ENCODE data around the gene OPCML.
A peak's percentile ranks its signal among the peaks of the same experiment; 100 is the strongest.

The OPCML gene

GRCh38 chr11:133224271-133224670 is 308.0 kb downstream of the OPCML start:
- DNase-seq, result no peak

- peak; percentile 25 for DNase-seq
Observed at GRCh38 chr11:133222425-133223330, 309.6 kb downstream of the OPCML start.

- no peak for DNase-seq
Observed at GRCh38 chr11:133219543-133219942, 312.8 kb downstream of the OPCML start.

GRCh38 chr11:133216813-133217212 is 315.5 kb downstream of the OPCML start:
- no peak for DNase-seq

GRCh38 chr11:133215596-133216230 is 316.6 kb downstream of the OPCML start:
- DNase-seq, result no peak

GRCh38 chr11:133214646-133215045 is 317.7 kb downstream of the OPCML start:
- DNase-seq, result no peak

- no peak for DNase-seq
Observed at GRCh38 chr11:133212201-133212600, 320.1 kb downstream of the OPCML start.

- DNase-seq, result no peak
Observed at GRCh38 chr11:133207995-133208394, 324.3 kb downstream of the OPCML start.

GRCh38 chr11:133206313-133207005 is 325.8 kb downstream of the OPCML start:
- DNase-seq, result no peak

GRCh38 chr11:133204158-133204557 is 328.1 kb downstream of the OPCML start:
- DNase-seq, result no peak

GRCh38 chr11:133202816-133203215 is 329.5 kb downstream of the OPCML start:
- DNase-seq, result no peak

GRCh38 chr11:133198438-133198837 is 333.9 kb downstream of the OPCML start:
- no peak for DNase-seq

GRCh38 chr11:133197425-133197824 is 334.9 kb downstream of the OPCML start:
- DNase-seq, result no peak

GRCh38 chr11:133191931-133192330 is 340.4 kb downstream of the OPCML start:
- no peak for DNase-seq

- DNase-seq, result no peak
Observed at GRCh38 chr11:133181667-133182066, 350.6 kb downstream of the OPCML start.

- no peak for DNase-seq
Observed at GRCh38 chr11:133181066-133181465, 351.2 kb downstream of the OPCML start.

GRCh38 chr11:133180201-133180600 is 352.1 kb downstream of the OPCML start:
- DNase-seq, result no peak

GRCh38 chr11:133176748-133177147 is 355.6 kb downstream of the OPCML start:
- DNase-seq, result no peak

GRCh38 chr11:133175103-133175502 is 357.2 kb downstream of the OPCML start:
- no peak for DNase-seq

- no peak for DNase-seq
Observed at GRCh38 chr11:133173810-133174412, 358.4 kb downstream of the OPCML start.

- no peak for DNase-seq
Observed at GRCh38 chr11:133172349-133172748, 360.0 kb downstream of the OPCML start.

- DNase-seq, result peak; percentile 40
Observed at GRCh38 chr11:133171374-133171773, 360.9 kb downstream of the OPCML start.

- DNase-seq, result no peak
Observed at GRCh38 chr11:133168016-133168415, 364.3 kb downstream of the OPCML start.
